RWPE2 (cell line): Measurements from ENCODE around the gene ARHGAP42.

Source experiments
- ATAC-seq: fragments of 200-7000 bp; cut with Tn5 transposase; 3 replicates; pipeline ENCODE4 v1.9.1; 2021; ENCODE audit warnings: low read depth
- DNase-seq: peaks from one replicate; pipeline ENCODE4 v3.0.0-alpha.2; 2020; ENCODE audit warnings: low spot score
- H3K27ac ChIP-seq: fragments of 450-650 bp; 2 replicates; pipeline ENCODE4 v1.5.1; 2017; ENCODE audit warnings: mild to moderate bottlenecking; ENCODE audit not compliant: poor library complexity, severe bottlenecking
- H3K27me3 ChIP-seq: fragments of 250-450 bp; sonication (Bioruptor Pico); 2 replicates; pipeline ENCODE4 v1.5.1; 2021; ENCODE audit warnings: mild to moderate bottlenecking, moderate library complexity; ENCODE audit not compliant: insufficient read depth, poor library complexity, severe bottlenecking
- H3K36me3 ChIP-seq: fragments of 250-450 bp; sonication (Bioruptor Pico); 2 replicates; pipeline ENCODE4 v1.5.1; 2020; ENCODE audit warnings: low read depth, mild to moderate bottlenecking, moderate library complexity
- H3K4me1 ChIP-seq: fragments of 250-450 bp; sonication (Bioruptor Pico); 2 replicates; pipeline ENCODE4 v1.5.1; 2021; ENCODE audit warnings: mild to moderate bottlenecking, moderate library complexity; ENCODE audit not compliant: insufficient read depth, poor library complexity, severe bottlenecking
- H3K4me3 ChIP-seq: fragments of 250-450 bp; sonication (Bioruptor Pico); 2 replicates; pipeline ENCODE4 v1.5.1; 2021; ENCODE audit warnings: mild to moderate bottlenecking, moderate library complexity; ENCODE audit not compliant: severe bottlenecking
- H3K9me3 ChIP-seq: fragments of 250-450 bp; sonication (Bioruptor Pico); 2 replicates; pipeline ENCODE4 v1.5.1; 2021; ENCODE audit warnings: mild to moderate bottlenecking, moderate library complexity; ENCODE audit not compliant: severe bottlenecking
- CTCF ChIP-seq: fragments of 450-650 bp; IDR thresholded peaks from one replicate; pipeline ENCODE4 v1.5.1; 2017; ENCODE audit warnings: mild to moderate bottlenecking, moderate library complexity; ENCODE audit not compliant: poor library complexity, severe bottlenecking

Gene ARHGAP42

GRCh38 chr11:100878474-100878873 lies 191.4 kb downstream of the ARHGAP42 start:
- H3K27me3 ChIP-seq, result no peaks in the 10 kb centered on the region
- no peaks in the 10 kb centered on the region for H3K36me3 ChIP-seq
- H3K9me3 ChIP-seq, result no peaks in the 10 kb centered on the region
- no peak overlapping the region for H3K4me3 ChIP-seq
- TF ChIP-seq CTCF, result no peak
- ATAC-seq (no peak), DNase-seq (no peak)
- H3K27ac ChIP-seq, result no peak overlapping the region
- peaks cover 6% of the 10 kb centered on the region for H3K4me1 ChIP-seq

DNA sequence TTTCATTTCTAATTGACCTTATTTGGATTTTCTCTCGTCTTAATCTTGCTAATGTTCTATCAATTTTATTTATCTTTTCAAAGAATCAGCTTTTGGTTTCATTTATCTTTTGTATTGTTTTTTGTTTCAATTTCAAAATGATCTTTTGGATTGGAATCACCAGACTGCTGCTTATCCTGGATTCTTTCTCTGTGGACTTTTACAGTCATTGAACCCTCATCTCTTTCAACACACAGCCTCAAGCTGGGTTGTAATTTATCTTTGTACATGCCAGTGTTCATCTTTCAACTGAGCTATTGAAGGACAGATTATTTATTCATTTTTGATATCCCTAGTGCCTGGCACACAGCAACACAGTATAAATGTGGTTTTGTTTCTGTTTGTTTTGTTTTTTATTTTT lies 195.9 kb downstream of the ARHGAP42 start:
- no peak overlapping the region for H3K4me3 ChIP-seq
- H3K4me1 ChIP-seq, result no peaks in the 10 kb centered on the region
- no peak overlapping the region for H3K27ac ChIP-seq
- no peak for ATAC-seq
- H3K27me3 ChIP-seq, result no peaks in the 10 kb centered on the region
- no peaks in the 10 kb centered on the region for H3K9me3 ChIP-seq
- H3K36me3 ChIP-seq, result no peaks in the 10 kb centered on the region
- no peak for TF ChIP-seq CTCF
- no peak for DNase-seq

DNA sequence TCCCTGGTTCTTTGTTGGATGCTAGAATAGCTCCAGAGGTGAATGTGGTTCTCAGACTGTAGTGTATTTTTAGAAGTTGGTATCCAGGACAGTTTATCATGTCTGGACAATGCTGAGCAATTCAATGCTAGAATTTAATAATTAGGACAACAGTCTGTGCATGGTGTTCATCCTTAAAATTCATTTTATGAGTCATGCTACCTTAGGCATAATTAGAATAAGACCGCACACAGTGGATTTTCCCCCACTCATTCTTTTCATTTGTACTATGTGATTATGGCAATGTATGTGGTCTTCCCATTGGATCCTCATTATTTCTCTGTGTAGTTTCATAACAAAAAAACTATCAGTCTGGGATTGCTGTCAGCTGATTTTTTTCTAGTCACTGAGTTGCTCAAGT lies 196.7 kb downstream of the ARHGAP42 start:
- no peaks in the 10 kb centered on the region for H3K36me3 ChIP-seq
- no peaks in the 10 kb centered on the region for H3K9me3 ChIP-seq
- no peaks in the 10 kb centered on the region for H3K4me1 ChIP-seq
- no peak for TF ChIP-seq CTCF
- H3K4me3 ChIP-seq, result no peak overlapping the region
- DNase-seq (no peak), ATAC-seq (no peak)
- no peaks in the 10 kb centered on the region for H3K27me3 ChIP-seq
- no peak overlapping the region for H3K27ac ChIP-seq

DNA sequence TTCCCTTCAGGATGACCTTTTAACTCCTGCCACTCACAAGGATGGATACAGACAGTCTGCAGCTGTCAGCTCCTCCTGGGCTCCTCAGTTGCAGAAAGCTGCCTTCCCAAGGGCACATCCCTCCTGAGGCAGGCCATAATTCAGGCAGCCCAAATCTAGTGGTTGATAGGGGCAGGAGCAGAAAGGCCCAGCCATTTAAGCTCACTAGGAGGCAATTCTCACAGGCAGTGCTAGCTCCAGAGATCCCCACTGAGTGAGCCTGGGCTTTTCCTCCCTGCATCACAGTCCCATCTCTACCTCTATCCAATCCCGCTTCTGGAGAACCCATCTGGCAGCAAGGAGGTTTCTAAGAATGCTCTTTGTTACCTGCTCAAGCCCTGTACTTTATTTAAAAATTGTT lies 200.6 kb downstream of the ARHGAP42 start:
- H3K9me3 ChIP-seq, result no peaks in the 10 kb centered on the region
- TF ChIP-seq CTCF, result no peak
- DNase-seq, result no peak
- no peaks in the 10 kb centered on the region for H3K27me3 ChIP-seq
- ATAC-seq, result no peak
- no peak overlapping the region for H3K27ac ChIP-seq
- no peaks in the 10 kb centered on the region for H3K36me3 ChIP-seq
- no peaks in the 10 kb centered on the region for H3K4me1 ChIP-seq
- no peak overlapping the region for H3K4me3 ChIP-seq

DNA sequence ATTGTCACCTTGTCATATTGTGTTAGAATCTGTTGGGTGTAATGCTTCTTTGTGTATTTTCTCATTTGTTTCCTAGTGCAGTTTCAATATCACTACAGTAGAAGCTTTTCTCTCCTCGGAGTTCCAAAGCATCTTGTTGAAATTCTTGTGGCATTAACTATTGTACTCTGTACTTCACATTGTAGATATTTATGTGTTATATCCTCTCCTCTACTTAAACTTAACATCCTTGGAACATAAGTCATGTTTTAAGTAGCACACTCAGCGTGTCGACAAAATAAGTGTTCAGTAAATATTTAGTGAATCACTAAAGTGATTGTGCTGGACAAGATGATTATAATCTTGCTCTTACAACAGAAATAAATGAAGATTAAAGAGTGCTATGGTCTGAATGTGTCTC lies 201.7 kb downstream of the ARHGAP42 start:
- no peak for ATAC-seq
- no peaks in the 10 kb centered on the region for H3K27me3 ChIP-seq

More for the DNA sequence above, 201.7 kb downstream of the ARHGAP42 start:
- Histone ChIP-seq H3K27ac (no peak overlapping the region), H3K9me3 (no peaks in the 10 kb centered on the region), H3K4me1 (no peaks in the 10 kb centered on the region), H3K36me3 (no peaks in the 10 kb centered on the region), H3K4me3 (no peak overlapping the region)
- DNase-seq, result no peak
- no peak for TF ChIP-seq CTCF
